Astrocyte (in vitro differentiated cells and primary cell): ENCODE results near the gene ZSCAN1. TPM values are rescaled to one million over a fixed set of nuclear protein-coding genes. Genes with fewer than 3 reads are reported as not detected.

Experiments
- DNase-seq: peaks from one replicate; pipeline ENCODE4 v3.0.0-alpha.2; 2010; ENCODE audit warnings: low read depth
- FAIRE-seq: peaks from 2 replicates; lab custom pipeline; 2011; peaks lifted over from hg19 to GRCh38; lab: Jason Lieb, UNC
- H2AFZ ChIP-seq: 2 replicates; pipeline ENCODE4 v1.6.0; 2012; ENCODE audit warnings: low read depth, low read length, inconsistent platforms
- H3K27ac ChIP-seq: 2 replicates; pipeline ENCODE4 v1.5.1; 2011; ENCODE audit warnings: low read depth, low read length, inconsistent platforms
- H3K27me3 ChIP-seq: 2 replicates; pipeline ENCODE4 v1.6.0; 2011; ENCODE audit warnings: low read length, inconsistent platforms; ENCODE audit not compliant: insufficient read depth
- H3K36me3 ChIP-seq: 2 replicates; pipeline ENCODE4 v1.5.1; 2011; ENCODE audit warnings: low read length, inconsistent platforms; ENCODE audit not compliant: insufficient read depth
- H3K4me1 ChIP-seq: 2 replicates; pipeline ENCODE4 v1.5.1; 2011; ENCODE audit warnings: low read length, inconsistent platforms; ENCODE audit not compliant: insufficient read depth
- H3K4me2 ChIP-seq: 2 replicates; pipeline ENCODE4 v1.6.0; 2012; ENCODE audit warnings: low read length, inconsistent platforms
- H3K4me3 ChIP-seq: 2 replicates; pipeline ENCODE4 v1.5.1; 2011; ENCODE audit warnings: low read depth, mild to moderate bottlenecking, low read length, inconsistent platforms; ENCODE audit not compliant: insufficient read depth
- H3K79me2 ChIP-seq: 2 replicates; pipeline ENCODE4 v1.6.0; 2012; ENCODE audit warnings: mild to moderate bottlenecking, low read length, inconsistent platforms; ENCODE audit not compliant: insufficient read depth
- H3K9ac ChIP-seq: 2 replicates; pipeline ENCODE4 v1.6.0; 2012; ENCODE audit warnings: mild to moderate bottlenecking, low read length, inconsistent platforms
- H3K9me3 ChIP-seq: 2 replicates; pipeline ENCODE4 v1.5.1; 2012; ENCODE audit warnings: low read depth, mild to moderate bottlenecking, low read length, inconsistent platforms; ENCODE audit not compliant: insufficient read depth
- H4K20me1 ChIP-seq: 2 replicates; pipeline ENCODE4 v1.6.0; 2012; ENCODE audit warnings: low read length, inconsistent platforms; ENCODE audit not compliant: insufficient read depth
- H3K27ac Mint-ChIP-seq: one replicate; pipeline ENCODE4 v1.8.0; 2021; ENCODE audit warnings: mild to moderate bottlenecking, mixed read lengths; ENCODE audit not compliant: unreplicated experiment
- H3K27me3 Mint-ChIP-seq: one replicate; pipeline ENCODE4 v1.8.0; 2021; ENCODE audit warnings: low read depth, mixed read lengths; ENCODE audit not compliant: unreplicated experiment
- H3K36me3 Mint-ChIP-seq: one replicate; pipeline ENCODE4 v1.8.0; 2021; ENCODE audit warnings: low read depth, mixed read lengths; ENCODE audit not compliant: unreplicated experiment
- H3K4me1 Mint-ChIP-seq: one replicate; pipeline ENCODE4 v1.8.0; 2021; ENCODE audit warnings: low read depth, mixed read lengths; ENCODE audit not compliant: unreplicated experiment
- H3K4me3 Mint-ChIP-seq: one replicate; pipeline ENCODE4 v1.8.0; 2021; ENCODE audit warnings: mild to moderate bottlenecking, moderate library complexity, mixed read lengths; ENCODE audit not compliant: unreplicated experiment
- H3K9me3 Mint-ChIP-seq: one replicate; pipeline ENCODE4 v1.8.0; 2021; ENCODE audit warnings: mild to moderate bottlenecking, mixed read lengths; ENCODE audit not compliant: unreplicated experiment
- EZH2 ChIP-seq: IDR thresholded peaks from 2 replicates; pipeline ENCODE4 v1.6.1; 2012; ENCODE audit warnings: mild to moderate bottlenecking, low read length, inconsistent platforms; ENCODE audit not compliant: insufficient read depth
- total RNA-seq: library from RNA; stranded (reverse); gene quantifications from 2 replicates; pipeline ENCODE4 v1.2.1, GENCODE V29; 2021
- TF ChIP-seq, protein P1 (sequence below): IDR thresholded peaks from 2 replicates; pipeline ENCODE4 v1.5.1; 2011; ENCODE audit warnings: low read depth, mild to moderate bottlenecking, inconsistent platforms, low read length, moderate library complexity; ENCODE audit not compliant: insufficient read depth

The ZSCAN1 gene
- total RNA-seq, 1 donor from 2014 or later, result not detected

DNA sequence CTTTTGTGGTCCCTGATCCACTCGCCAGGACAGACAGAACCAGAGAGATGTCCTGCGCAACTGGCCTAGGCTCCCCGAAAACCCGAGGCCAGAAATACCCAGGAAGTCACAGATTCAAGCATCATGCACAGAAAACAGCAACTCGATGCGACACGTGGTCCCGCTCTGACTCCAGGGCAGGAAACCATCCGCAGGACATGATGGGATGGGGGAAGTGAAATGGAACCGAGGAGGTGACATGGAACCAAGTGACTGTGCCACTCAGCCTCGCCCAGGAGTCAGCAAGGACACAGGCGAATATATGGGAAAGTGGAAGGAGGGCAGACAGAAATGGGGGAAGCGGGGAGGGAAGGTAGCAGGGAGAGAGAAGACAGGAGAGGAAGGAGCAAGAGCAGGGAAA is 63.1 kb downstream of the ZSCAN1 start:
- Mint-ChIP-seq H3K27me3 (no peaks in the 10 kb centered on the region), H3K9me3 (peaks cover 45% of the 10 kb centered on the region), H3K4me3 (peak overlapping the region; percentile 84), H3K36me3 (peaks cover 23% of the 10 kb centered on the region), H3K27ac (peak overlapping the region; percentile 0), H3K4me1 (no peaks in the 10 kb centered on the region)
- H3K4me1 ChIP-seq, result peaks cover 7% of the 10 kb centered on the region
- H3K36me3 ChIP-seq, result no peaks in the 10 kb centered on the region
- H3K79me2 ChIP-seq, result peaks cover 7% of the 10 kb centered on the region
- no peaks in the 10 kb centered on the region for H3K27me3 ChIP-seq
- H2AFZ ChIP-seq, result no peak overlapping the region
- peak overlapping the region; percentile 92 for H3K4me2 ChIP-seq
- no peak overlapping the region for H3K4me3 ChIP-seq
- H3K9ac ChIP-seq, result no peak overlapping the region
- no peak overlapping the region for H3K27ac ChIP-seq
- no peaks in the 10 kb centered on the region for H4K20me1 ChIP-seq
- FAIRE-seq (no peak), DNase-seq (no peak)
- peaks cover 33% of the 10 kb centered on the region for H3K9me3 ChIP-seq
- TF ChIP-seq, protein P1, sequence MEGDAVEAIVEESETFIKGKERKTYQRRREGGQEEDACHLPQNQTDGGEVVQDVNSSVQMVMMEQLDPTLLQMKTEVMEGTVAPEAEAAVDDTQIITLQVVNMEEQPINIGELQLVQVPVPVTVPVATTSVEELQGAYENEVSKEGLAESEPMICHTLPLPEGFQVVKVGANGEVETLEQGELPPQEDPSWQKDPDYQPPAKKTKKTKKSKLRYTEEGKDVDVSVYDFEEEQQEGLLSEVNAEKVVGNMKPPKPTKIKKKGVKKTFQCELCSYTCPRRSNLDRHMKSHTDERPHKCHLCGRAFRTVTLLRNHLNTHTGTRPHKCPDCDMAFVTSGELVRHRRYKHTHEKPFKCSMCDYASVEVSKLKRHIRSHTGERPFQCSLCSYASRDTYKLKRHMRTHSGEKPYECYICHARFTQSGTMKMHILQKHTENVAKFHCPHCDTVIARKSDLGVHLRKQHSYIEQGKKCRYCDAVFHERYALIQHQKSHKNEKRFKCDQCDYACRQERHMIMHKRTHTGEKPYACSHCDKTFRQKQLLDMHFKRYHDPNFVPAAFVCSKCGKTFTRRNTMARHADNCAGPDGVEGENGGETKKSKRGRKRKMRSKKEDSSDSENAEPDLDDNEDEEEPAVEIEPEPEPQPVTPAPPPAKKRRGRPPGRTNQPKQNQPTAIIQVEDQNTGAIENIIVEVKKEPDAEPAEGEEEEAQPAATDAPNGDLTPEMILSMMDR, result no peak
- no peak for TF ChIP-seq EZH2

DNA sequence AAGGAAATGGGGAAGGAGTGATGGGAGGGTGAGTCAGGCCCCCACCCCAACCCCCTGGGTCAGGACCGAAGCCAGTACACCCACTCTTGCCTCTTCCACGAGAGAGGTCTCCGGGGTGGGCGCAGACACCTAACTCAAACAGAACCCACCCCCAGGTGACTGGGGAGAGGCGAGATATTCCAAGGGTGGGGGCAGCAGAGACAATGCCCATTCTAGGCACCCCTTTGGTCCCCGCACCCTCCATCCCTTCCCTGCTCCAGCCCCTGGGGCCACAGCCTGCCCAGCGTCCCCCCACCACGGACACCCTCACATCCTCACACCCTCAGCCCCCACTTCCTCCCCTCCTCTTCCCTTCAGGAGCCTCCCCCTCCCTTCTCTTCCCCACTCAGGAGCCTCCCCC is 63.5 kb downstream of the ZSCAN1 start:
- Mint-ChIP-seq H3K36me3 (peaks cover 21% of the 10 kb centered on the region), H3K27me3 (no peaks in the 10 kb centered on the region), H3K4me1 (no peaks in the 10 kb centered on the region), H3K4me3 (peak overlapping the region; percentile 84), H3K9me3 (peaks cover 46% of the 10 kb centered on the region), H3K27ac (no peak overlapping the region)
- no peak overlapping the region for H3K4me3 ChIP-seq
- no peak overlapping the region for H2AFZ ChIP-seq
- FAIRE-seq (no peak), DNase-seq (no peak)
- H3K27me3 ChIP-seq, result no peaks in the 10 kb centered on the region
- TF ChIP-seq EZH2, result no peak
- TF ChIP-seq, protein P1, result no peak
- no peak overlapping the region for H3K27ac ChIP-seq
- peaks cover 7% of the 10 kb centered on the region for H3K79me2 ChIP-seq
- peaks cover 33% of the 10 kb centered on the region for H3K9me3 ChIP-seq
- peak overlapping the region; percentile 95 for H3K9ac ChIP-seq
- no peaks in the 10 kb centered on the region for H4K20me1 ChIP-seq
- peak overlapping the region; percentile 92 for H3K4me2 ChIP-seq
- H3K4me1 ChIP-seq, result peaks cover 7% of the 10 kb centered on the region
- H3K36me3 ChIP-seq, result no peaks in the 10 kb centered on the region

DNA sequence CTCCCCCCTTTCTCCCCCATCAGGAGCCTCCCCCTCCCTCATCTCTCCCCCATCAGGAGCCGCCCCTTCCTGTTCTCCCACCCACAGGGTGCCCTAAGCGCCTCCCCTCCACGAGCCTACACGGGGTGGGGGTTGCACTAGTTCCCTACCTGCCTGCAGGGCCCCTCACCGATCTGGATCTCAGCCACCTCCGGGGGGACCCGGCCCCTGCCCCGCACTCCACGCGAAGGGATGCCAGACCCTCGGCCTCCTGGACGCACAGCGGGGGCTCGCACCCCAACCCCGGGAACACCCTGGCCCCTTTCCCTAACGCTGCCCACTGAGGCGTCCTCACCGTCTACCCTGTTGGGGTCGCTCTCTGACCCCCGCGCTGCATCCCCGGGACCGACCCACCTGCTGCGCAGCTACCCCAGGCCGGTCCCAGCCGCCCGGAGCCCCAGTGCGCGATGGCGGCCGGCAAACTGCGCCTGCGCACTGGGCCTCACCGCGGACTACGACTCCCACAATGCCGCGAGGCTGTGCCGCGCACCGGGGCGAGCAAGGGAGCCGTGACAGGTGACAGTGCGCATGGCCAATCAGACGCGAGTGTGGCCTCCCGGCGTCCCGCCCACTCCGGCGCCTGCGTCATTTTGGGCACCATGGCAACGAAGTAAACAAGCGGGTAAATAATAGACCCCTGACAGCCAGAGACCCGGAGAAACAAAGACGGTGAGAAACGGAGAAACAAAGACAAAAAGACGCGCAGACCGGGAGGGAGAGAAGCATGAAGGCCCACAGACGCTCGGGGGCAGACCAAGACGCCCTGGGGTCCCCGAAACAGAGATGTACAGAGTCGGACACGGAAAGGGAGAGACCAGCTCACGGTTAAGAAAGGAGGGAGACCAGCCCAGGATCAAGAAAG is 64.2 kb downstream of the ZSCAN1 start, which contains the start of gene ZSCAN18:
TSS of gene ZSCAN18 (minus strand) at position 451 of the 901 bp plus-strand sequence. CDS start 7,964 bp downstream, outside the sequence.
- Mint-ChIP-seq H3K4me1 (no peaks in the 10 kb centered on the region), H3K36me3 (peaks cover 18% of the 10 kb centered on the region), H3K4me3 (peak within 1 kb of the TSS; percentile 93), H3K27me3 (no peaks in the 10 kb centered on the region), H3K9me3 (peaks cover 50% of the 10 kb centered on the region), H3K27ac (peak within 1 kb of the TSS; percentile 100)
- Histone ChIP-seq H4K20me1 (no peaks in the 10 kb centered on the region), H3K27ac (peak within 1 kb of the TSS; percentile 98), H3K27me3 (no peaks in the 10 kb centered on the region), H3K9me3 (peaks cover 33% of the 10 kb centered on the region), H2AFZ (peak within 1 kb of the TSS; percentile 89), H3K4me2 (peak within 1 kb of the TSS; percentile 92), H3K9ac (peak within 1 kb of the TSS; percentile 95), H3K4me3 (peak within 1 kb of the TSS; percentile 86), H3K36me3 (no peaks in the 10 kb centered on the region), H3K4me1 (peaks cover 7% of the 10 kb centered on the region), H3K79me2 (peaks cover 7% of the 10 kb centered on the region)
- FAIRE-seq (no peak), DNase-seq (peak; percentile 88)
- no peak for TF ChIP-seq EZH2
- TF ChIP-seq, protein P1, result no peak
